Fibroblast of lung (primary cell): ENCODE data around the gene MRPS5. TPM values are rescaled to one million over a fixed set of nuclear protein-coding genes. Genes with fewer than 3 reads are reported as not detected.

Experiments used
- DNase-seq, 2 donors: peaks; one replicate each; pipeline versions ENCODE4 v3.0.0 to v3.0.0-alpha.2; 2010; ENCODE audit warnings: low read depth in 2 of 2
- H2AFZ ChIP-seq: 2 replicates; pipeline ENCODE4 v1.5.1; 2012; ENCODE audit warnings: low read length, control low read depth, inconsistent platforms
- H3K27ac ChIP-seq: 2 replicates; pipeline ENCODE4 v1.5.1; 2011; ENCODE audit warnings: low read length, control low read depth; ENCODE audit not compliant: insufficient read depth
- H3K27me3 ChIP-seq: 2 replicates; pipeline ENCODE4 v1.5.1; 2011; ENCODE audit warnings: mild to moderate bottlenecking, low read length; ENCODE audit not compliant: control insufficient read depth, insufficient read depth
- H3K36me3 ChIP-seq: 2 replicates; pipeline ENCODE4 v1.5.1; 2011; ENCODE audit warnings: low read length; ENCODE audit not compliant: control insufficient read depth, insufficient read depth
- H3K4me1 ChIP-seq: 2 replicates; pipeline ENCODE4 v1.5.1; 2011; ENCODE audit warnings: low read length; ENCODE audit not compliant: control insufficient read depth, insufficient read depth; ENCODE audit errors: extremely low read depth
- H3K4me2 ChIP-seq: 2 replicates; pipeline ENCODE4 v1.5.1; 2011; ENCODE audit warnings: low read length, control low read depth; ENCODE audit not compliant: insufficient read depth; ENCODE audit errors: extremely low read depth
- H3K4me3 ChIP-seq, 4 experiments: fragments of 200-600 bp in 1 of 4; sonication (generic) in 1 of 4; replicated peaks in 1 of 4; 2 replicates each; pipeline ENCODE4 v1.5.1; 2011 to 2016; ENCODE audit warnings: low read length in 4 of 4, low read depth in 3 of 4, mild to moderate bottlenecking in 3 of 4, control low read depth in 2 of 4, inconsistent platforms in 1 of 4, mixed read lengths in 1 of 4; ENCODE audit not compliant: insufficient read depth in 1 of 4; ENCODE audit errors: control extremely low read depth in 1 of 4
- H3K79me2 ChIP-seq: 2 replicates; pipeline ENCODE4 v1.5.1; 2012; ENCODE audit warnings: mild to moderate bottlenecking, low read length, inconsistent platforms; ENCODE audit not compliant: control insufficient read depth, insufficient read depth
- H3K9ac ChIP-seq: 2 replicates; pipeline ENCODE4 v1.5.1; 2011; ENCODE audit warnings: mild to moderate bottlenecking, low read length, control low read depth; ENCODE audit not compliant: insufficient read depth
- H3K9me3 ChIP-seq: 2 replicates; pipeline ENCODE4 v1.5.1; 2012; ENCODE audit warnings: low read depth, low read length; ENCODE audit not compliant: control insufficient read depth, insufficient read depth
- H4K20me1 ChIP-seq: 2 replicates; pipeline ENCODE4 v1.5.1; 2011; ENCODE audit warnings: low read length; ENCODE audit not compliant: control insufficient read depth, insufficient read depth; ENCODE audit errors: extremely low read depth
- CTCF ChIP-seq, 2 donors: IDR thresholded peaks in 1 of 2; conservative IDR thresholded peaks in 1 of 2; 1 replicate in 1 of 2; 2 replicates in 1 of 2; pipeline ENCODE4 v1.5.1; 2011 to 2012; ENCODE audit warnings: low read length in 2 of 2, control low read depth in 1 of 2, inconsistent platforms in 1 of 2, low read depth in 1 of 2, mild to moderate bottlenecking in 1 of 2
- EZH2 ChIP-seq: IDR thresholded peaks from 2 replicates; pipeline ENCODE4 v1.5.1; 2012; ENCODE audit warnings: low read length, control low read depth, mild to moderate bottlenecking; ENCODE audit errors: missing control alignments
- polyA plus RNA-seq, 2 donors: library from polyadenylated mRNA; depleted of rRNA in 1 of 2; stranded (reverse) in 1 of 2; unstranded in 1 of 2; fragments of >200 nt; gene quantifications; 2 replicates each; pipeline ENCODE4 v1.2.1, GENCODE V29; 2011 to 2012; ENCODE audit warnings: missing spikeins in 1 of 2
- total RNA-seq: library from RNA; depleted of rRNA; stranded (reverse); fragments of >200 nt; gene quantifications from 2 replicates; pipeline ENCODE4 v1.2.1, GENCODE V29; 2014

MRPS5 gene
- total and polyA plus RNA-seq, 2 donors (not counting 1 experiment from before 2014, with no cell fraction given): 46.2 to 61.1 TPM

GRCh38 chr2:95143838-95144237 is 22.2 kb upstream of the MRPS5 start:
- no peak overlapping the region for H3K4me2 ChIP-seq
- H2AFZ ChIP-seq: no peak overlapping the region
- no peak overlapping the region for H3K9ac ChIP-seq
- H3K36me3 ChIP-seq: no peaks in the 10 kb centered on the region
- H3K27ac ChIP-seq: no peak overlapping the region
- H3K4me1 ChIP-seq: no peaks in the 10 kb centered on the region
- no peaks in the 10 kb centered on the region for H4K20me1 ChIP-seq
- H3K27me3 ChIP-seq: no peaks in the 10 kb centered on the region
- H3K4me3 ChIP-seq: no peak overlapping the region
- DNase-seq: no peak
- H3K9me3 ChIP-seq: peaks cover 2% of the 10 kb centered on the region
- no peak for TF ChIP-seq EZH2
- TF ChIP-seq CTCF (conservative IDR thresholded peaks at IDR 0.05 in 1 of 2, IDR thresholded peaks at IDR 0.05 in 1 of 2; ENCODE audit: low read depth in 1 of 2, low read length in 2 of 2): no peak
- H3K79me2 ChIP-seq: no peaks in the 10 kb centered on the region

- Histone ChIP-seq H4K20me1 (no peaks in the 10 kb centered on the region), H2AFZ (no peak overlapping the region), H3K27me3 (no peaks in the 10 kb centered on the region), H3K79me2 (no peaks in the 10 kb centered on the region), H3K27ac (no peak overlapping the region), H3K9me3 (no peaks in the 10 kb centered on the region), H3K4me1 (no peaks in the 10 kb centered on the region), H3K36me3 (no peaks in the 10 kb centered on the region), H3K4me2 (no peak overlapping the region), H3K4me3 (no peak overlapping the region), H3K9ac (no peak overlapping the region)
- DNase-seq: no peak
- TF ChIP-seq EZH2 (no peak), CTCF (conservative IDR thresholded peaks at IDR 0.05 in 1 of 2, IDR thresholded peaks at IDR 0.05 in 1 of 2; ENCODE audit: low read depth in 1 of 2, low read length in 2 of 2) (no peak)
Measured at GRCh38 chr2:95138702-95139101, 17.1 kb upstream of the MRPS5 start.

- Histone ChIP-seq H3K4me3 (peak overlapping the region; percentile 73 to 99 (median 98)), H3K4me2 (peak overlapping the region; percentile 83), H3K9ac (peak overlapping the region; percentile 100), H2AFZ (peak overlapping the region; percentile 96), H3K79me2 (peaks cover 33% of the 10 kb centered on the region), H3K27ac (peak overlapping the region; percentile 98), H3K9me3 (no peaks in the 10 kb centered on the region), H3K27me3 (no peaks in the 10 kb centered on the region), H3K36me3 (no peaks in the 10 kb centered on the region), H3K4me1 (peaks cover 2% of the 10 kb centered on the region), H4K20me1 (no peaks in the 10 kb centered on the region)
- TF ChIP-seq CTCF (conservative IDR thresholded peaks at IDR 0.05 in 1 of 2, IDR thresholded peaks at IDR 0.05 in 1 of 2; ENCODE audit: low read depth in 1 of 2, low read length in 2 of 2) (no peak), EZH2 (no peak)
- no peak for DNase-seq
Measured at GRCh38 chr2:95122197-95122551, 566 bp upstream of the MRPS5 start.
